ENCODE measurements around the gene EHMT1. TPM values are rescaled to one million over a fixed set of nuclear protein-coding genes. Genes with fewer than 3 reads are reported as not detected.

Gene EHMT1
- total RNA-seq, 4 donors from 2014 or later = 71.6 to 78.2 (median 74.2) TPM

GRCh38 chr9:137814436-137814835, 195.6 kb downstream of the EHMT1 start:
- Histone ChIP-seq H3K9me3 (no peaks in the 10 kb centered on the region), H3K4me1 (no peaks in the 10 kb centered on the region), H3K4me3 (no peak overlapping the region), H3K36me3 (peaks cover 65 to 86% (median 81%) of the 10 kb centered on the region in 4 donors), H3K27ac (replicated peaks in 1 of 4) (no peak overlapping the region), H3K27me3 (no peaks in the 10 kb centered on the region)
- intact Hi-C loops (cut with DNase I) = no loop called here
- TF ChIP-seq, protein P1, sequence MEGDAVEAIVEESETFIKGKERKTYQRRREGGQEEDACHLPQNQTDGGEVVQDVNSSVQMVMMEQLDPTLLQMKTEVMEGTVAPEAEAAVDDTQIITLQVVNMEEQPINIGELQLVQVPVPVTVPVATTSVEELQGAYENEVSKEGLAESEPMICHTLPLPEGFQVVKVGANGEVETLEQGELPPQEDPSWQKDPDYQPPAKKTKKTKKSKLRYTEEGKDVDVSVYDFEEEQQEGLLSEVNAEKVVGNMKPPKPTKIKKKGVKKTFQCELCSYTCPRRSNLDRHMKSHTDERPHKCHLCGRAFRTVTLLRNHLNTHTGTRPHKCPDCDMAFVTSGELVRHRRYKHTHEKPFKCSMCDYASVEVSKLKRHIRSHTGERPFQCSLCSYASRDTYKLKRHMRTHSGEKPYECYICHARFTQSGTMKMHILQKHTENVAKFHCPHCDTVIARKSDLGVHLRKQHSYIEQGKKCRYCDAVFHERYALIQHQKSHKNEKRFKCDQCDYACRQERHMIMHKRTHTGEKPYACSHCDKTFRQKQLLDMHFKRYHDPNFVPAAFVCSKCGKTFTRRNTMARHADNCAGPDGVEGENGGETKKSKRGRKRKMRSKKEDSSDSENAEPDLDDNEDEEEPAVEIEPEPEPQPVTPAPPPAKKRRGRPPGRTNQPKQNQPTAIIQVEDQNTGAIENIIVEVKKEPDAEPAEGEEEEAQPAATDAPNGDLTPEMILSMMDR (IDR thresholded peaks at IDR 0.05) = no peak
- TF ChIP-seq POLR2A (IDR thresholded peaks at IDR 0.05; ENCODE audit: low read depth) (no peak), POLR2AphosphoS5 (IDR thresholded peaks at IDR 0.05) (no peak), EP300 (IDR thresholded peaks at IDR 0.05) (no peak)
- no peak for DNase-seq (ENCODE audit: extremely low spot score)
- WGBS = 97% methylated on average over 18 of the region's 23 CpGs

DNA sequence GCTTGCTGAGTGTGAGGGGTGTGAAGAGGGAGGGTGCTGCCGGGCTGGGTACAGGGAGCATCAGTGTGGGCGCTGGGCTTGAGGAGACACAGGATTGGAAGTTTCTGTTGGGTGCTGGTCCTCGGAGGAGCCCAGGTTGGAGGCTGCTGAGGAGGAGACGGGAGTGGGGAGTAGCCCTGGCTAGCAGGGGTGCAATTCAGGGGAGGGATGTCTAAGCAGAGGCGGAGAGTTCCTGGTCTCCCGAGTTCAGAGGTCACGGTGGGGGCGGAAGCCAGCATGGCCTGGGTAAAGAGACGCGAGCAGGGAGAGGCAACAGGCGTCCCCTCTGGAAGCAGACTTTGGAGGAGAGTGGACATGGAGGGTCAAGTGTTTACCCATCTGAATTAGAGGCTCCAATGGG, 196.0 kb downstream of the EHMT1 start:
- 90% methylated on average over 11 of the region's 11 CpGs for WGBS
- TF ChIP-seq EP300 (IDR thresholded peaks at IDR 0.05) (no peak), POLR2A (IDR thresholded peaks at IDR 0.05; ENCODE audit: low read depth) (no peak), POLR2AphosphoS5 (IDR thresholded peaks at IDR 0.05) (no peak)
- TF ChIP-seq, protein P1 (IDR thresholded peaks at IDR 0.05) = no peak
- Histone ChIP-seq H3K4me3 (no peak overlapping the region), H3K9me3 (no peaks in the 10 kb centered on the region), H3K27me3 (no peaks in the 10 kb centered on the region), H3K4me1 (no peaks in the 10 kb centered on the region), H3K27ac (replicated peaks in 1 of 4) (no peak overlapping the region), H3K36me3 (peaks cover 62 to 86% (median 80%) of the 10 kb centered on the region in 4 donors)
- DNase-seq (ENCODE audit: extremely low spot score) = no peak
- intact Hi-C loops (cut with DNase I) = no loop called here

DNA sequence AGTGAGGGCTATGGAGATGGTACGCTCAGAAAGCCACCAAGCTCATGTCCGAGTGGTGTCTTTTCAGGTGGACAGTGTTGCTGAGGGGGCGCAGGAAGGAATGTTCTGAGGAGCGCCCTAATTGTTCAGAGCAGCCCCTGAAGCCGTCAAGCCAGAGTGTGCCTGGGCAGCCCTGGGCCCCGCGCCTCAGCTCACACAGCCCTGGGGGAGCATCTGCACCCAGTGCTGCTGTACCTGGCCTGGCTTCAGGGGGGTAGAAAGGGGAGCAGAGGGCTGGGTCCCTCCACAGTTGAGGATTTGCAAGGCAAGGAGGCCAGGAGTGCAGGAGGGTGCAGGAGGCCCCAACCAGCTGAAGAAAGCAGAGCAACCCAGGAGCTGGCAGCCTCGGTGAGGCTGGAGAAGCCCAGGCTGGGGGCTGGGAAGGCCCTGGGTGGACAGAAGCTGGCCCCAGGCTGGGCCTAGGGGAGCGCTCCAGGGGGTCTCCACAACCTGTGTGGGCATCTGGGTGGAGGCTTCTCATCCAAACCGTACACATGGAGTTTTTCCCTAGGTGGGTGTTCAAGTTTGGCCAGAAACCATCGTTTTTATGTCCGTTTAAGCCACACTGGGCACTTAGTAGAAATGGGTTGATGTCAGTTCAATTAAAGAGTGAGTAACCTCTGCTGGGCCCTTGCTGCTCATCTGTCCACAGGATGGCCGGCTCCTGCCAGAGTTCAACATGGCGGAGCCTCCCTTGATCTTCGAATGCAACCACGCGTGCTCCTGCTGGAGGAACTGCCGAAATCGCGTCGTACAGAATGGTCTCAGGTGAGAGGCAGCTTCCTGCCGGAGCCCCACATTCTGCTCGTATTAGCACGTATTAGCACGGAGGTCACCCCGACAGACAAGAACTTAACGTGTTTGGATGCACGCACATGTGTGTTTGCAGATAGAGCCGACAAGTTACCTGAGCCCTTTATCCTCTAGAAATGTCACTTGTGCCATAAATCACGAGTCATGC, 196.8 kb downstream of the EHMT1 start:
- intact Hi-C loops (cut with DNase I) = no loop called here
- TF ChIP-seq POLR2AphosphoS5 (IDR thresholded peaks at IDR 0.05) (no peak), EP300 (IDR thresholded peaks at IDR 0.05) (no peak), POLR2A (IDR thresholded peaks at IDR 0.05; ENCODE audit: low read depth) (no peak)
- TF ChIP-seq, protein P1 (IDR thresholded peaks at IDR 0.05) = no peak
- WGBS = 95% methylated on average over 28 of the region's 30 CpGs
- DNase-seq (ENCODE audit: extremely low spot score) = no peak
- Histone ChIP-seq H3K27ac (replicated peaks in 1 of 4) (no peak overlapping the region), H3K4me1 (no peaks in the 10 kb centered on the region), H3K36me3 (peaks cover 62 to 89% (median 85%) of the 10 kb centered on the region in 4 donors), H3K4me3 (no peak overlapping the region), H3K9me3 (no peaks in the 10 kb centered on the region), H3K27me3 (no peaks in the 10 kb centered on the region)

DNA sequence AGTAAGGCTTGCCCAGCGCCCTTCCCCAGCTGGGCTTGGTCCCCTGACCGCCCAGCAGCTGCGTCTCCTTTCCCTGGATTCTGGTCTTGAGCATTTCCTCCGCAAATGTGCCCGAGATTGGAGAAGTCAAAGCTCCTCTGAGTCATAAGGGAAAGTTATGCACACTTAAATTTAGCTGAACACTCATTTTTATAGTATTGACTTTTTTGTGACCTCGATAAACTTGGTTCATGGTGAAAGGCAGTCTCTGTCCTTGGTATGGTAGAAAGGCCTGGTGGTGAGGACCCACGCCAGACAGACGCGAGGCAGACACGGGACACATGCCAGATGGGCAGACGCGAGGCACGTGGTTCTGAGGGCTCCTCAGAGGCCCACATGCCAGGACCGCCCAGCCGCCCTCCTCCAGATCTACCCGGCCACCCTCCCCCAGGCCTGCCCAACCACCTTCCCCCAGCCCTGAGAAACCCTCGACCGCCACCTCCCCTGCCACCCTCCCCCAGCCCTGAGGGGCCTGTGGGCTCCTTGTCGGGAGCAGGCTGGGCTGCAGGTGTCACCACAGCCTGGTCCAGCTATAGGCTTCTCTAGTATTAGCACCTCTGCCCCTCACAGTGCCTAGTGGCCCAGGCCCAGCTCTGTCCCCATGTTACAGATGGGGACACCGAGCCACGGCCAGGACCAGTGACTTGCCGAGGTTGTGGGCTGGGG, 197.9 kb downstream of the EHMT1 start:
- H3K27me3 ChIP-seq = no peaks in the 10 kb centered on the region
- H3K4me1 ChIP-seq = no peaks in the 10 kb centered on the region
- 93% methylated on average over 15 of the region's 22 CpGs for WGBS
- peaks cover 0 to 4% (median 0%) of the 10 kb centered on the region in 4 donors for H3K9me3 ChIP-seq
- no peak overlapping the region for H3K27ac ChIP-seq (replicated peaks in 1 of 4)
- intact Hi-C loops (cut with DNase I) = no loop called here
- no peak for DNase-seq (ENCODE audit: extremely low spot score)
- H3K36me3 ChIP-seq = peaks cover 56 to 91% (median 88%) of the 10 kb centered on the region in 4 donors
- no peak overlapping the region for H3K4me3 ChIP-seq
- TF ChIP-seq, protein P1 (IDR thresholded peaks at IDR 0.05) = no peak
- no peak for TF ChIP-seq POLR2AphosphoS5 (IDR thresholded peaks at IDR 0.05)
- no peak for TF ChIP-seq EP300 (IDR thresholded peaks at IDR 0.05)
- no peak for TF ChIP-seq POLR2A (IDR thresholded peaks at IDR 0.05; ENCODE audit: low read depth)

Data from esophagus muscularis mucosa (tissue), 4 donors.